Fibroblast of peridontal ligament (primary cell): ENCODE measurements around the gene BDKRB2.
A peak's percentile ranks its signal among the peaks of the same experiment; 100 is the strongest.

Experiments
- DNase-seq: peaks from one replicate; pipeline ENCODE4 v3.0.0-alpha.2; 2010; ENCODE audit errors: extremely low read depth

BDKRB2 gene

GRCh38 chr14:96251656-96252155 is 47.1 kb downstream of the BDKRB2 start:
- no peak for DNase-seq

GRCh38 chr14:96252323-96252998 is 47.8 kb downstream of the BDKRB2 start:
- no peak for DNase-seq

GRCh38 chr14:96252999-96253539 is 48.4 kb downstream of the BDKRB2 start:
- DNase-seq: peak; percentile 82

GRCh38 chr14:96254687-96255086 is 50.0 kb downstream of the BDKRB2 start:
- no peak for DNase-seq

- DNase-seq: peak; percentile 94
These were observed 51.1 kb downstream of the BDKRB2 start, which contains the start of gene BDKRB1 for GRCh38 chr14:96255501-96256366. Gene BDKRB1 (plus strand): TSS chr14:96256210. CDS start chr14:96263683, 7,473 bp downstream.

GRCh38 chr14:96256407-96256806 is 51.8 kb downstream of the BDKRB2 start:
- peak; percentile 81 for DNase-seq

- DNase-seq: no peak
These were observed 52.4 kb downstream of the BDKRB2 start for GRCh38 chr14:96257056-96257455.

GRCh38 chr14:96257900-96258299 is 53.3 kb downstream of the BDKRB2 start:
- no peak for DNase-seq

GRCh38 chr14:96260341-96260821 is 55.7 kb downstream of the BDKRB2 start:
- DNase-seq: peak; percentile 94

- DNase-seq: no peak
These were observed 56.4 kb downstream of the BDKRB2 start for GRCh38 chr14:96261053-96261452.

- no peak for DNase-seq
These were observed 57.4 kb downstream of the BDKRB2 start for GRCh38 chr14:96261772-96262655.

- no peak for DNase-seq
These were observed 58.9 kb downstream of the BDKRB2 start for GRCh38 chr14:96263347-96264199.

GRCh38 chr14:96264200-96264553 is 59.5 kb downstream of the BDKRB2 start:
- DNase-seq: no peak

GRCh38 chr14:96264853-96265252 is 60.2 kb downstream of the BDKRB2 start:
- DNase-seq: peak; percentile 43

GRCh38 chr14:96265383-96266095 is 60.9 kb downstream of the BDKRB2 start:
- no peak for DNase-seq

- DNase-seq: peak; percentile 90
These were observed 62.7 kb downstream of the BDKRB2 start for GRCh38 chr14:96267336-96267735.

GRCh38 chr14:96267916-96268315 is 63.3 kb downstream of the BDKRB2 start:
- DNase-seq: no peak

GRCh38 chr14:96268431-96269358 is 64.1 kb downstream of the BDKRB2 start:
- peak; percentile 93 for DNase-seq

- no peak for DNase-seq
These were observed 64.7 kb downstream of the BDKRB2 start for GRCh38 chr14:96269359-96269710.
